Embryonic facial prominence (tissue), 1 donor: ENCODE data around the gene MCTP2.

Experiments
- DNase-seq: peaks from one replicate; pipeline ENCODE4 v3.0.0-alpha.2; 2016; ENCODE audit errors: extremely low spot score

Gene MCTP2

DNA sequence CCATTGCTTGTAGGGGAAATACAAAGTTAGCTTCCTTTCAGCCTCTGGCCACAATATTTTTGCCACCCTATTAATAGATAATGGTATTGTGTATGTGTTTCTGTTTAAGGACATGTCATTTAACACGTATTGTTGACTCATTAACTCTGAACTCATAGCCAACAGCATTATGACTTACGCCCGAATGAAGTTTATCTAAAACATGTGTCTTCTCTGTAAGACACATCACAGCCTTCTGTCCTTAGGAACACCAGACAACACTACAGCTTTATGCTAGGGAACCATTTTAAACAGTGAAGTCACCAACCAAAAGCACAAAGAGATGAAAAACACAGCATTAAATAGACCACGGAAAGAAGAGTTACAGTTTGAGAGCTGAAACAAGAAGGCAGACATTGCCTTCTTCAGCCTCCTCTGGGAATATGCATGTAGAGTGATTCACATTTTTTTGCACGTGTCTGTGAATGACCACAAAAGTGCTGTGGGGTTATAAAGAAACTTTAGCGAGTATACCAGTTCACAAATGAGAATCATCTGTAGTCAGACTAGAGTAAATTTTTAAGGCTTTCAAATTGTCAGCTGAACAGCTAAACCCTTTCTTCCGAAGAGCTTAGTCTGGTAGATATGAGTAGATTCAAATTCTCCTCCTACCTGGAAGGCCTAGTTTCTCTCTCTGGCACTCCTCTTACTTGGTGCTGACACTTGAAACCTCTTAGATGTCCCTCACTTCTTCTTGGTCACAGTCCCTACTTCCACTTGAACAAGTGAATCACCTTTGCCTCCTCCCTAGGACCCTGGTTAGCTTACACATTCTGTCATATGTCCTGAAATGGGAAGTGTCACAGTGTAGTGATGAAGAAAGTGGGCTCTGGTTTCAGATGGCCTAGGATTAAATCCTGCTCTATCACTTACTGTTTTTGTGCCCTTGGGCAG is 32.2 kb downstream of the MCTP2 start:
- DNase-seq: no peak

DNA sequence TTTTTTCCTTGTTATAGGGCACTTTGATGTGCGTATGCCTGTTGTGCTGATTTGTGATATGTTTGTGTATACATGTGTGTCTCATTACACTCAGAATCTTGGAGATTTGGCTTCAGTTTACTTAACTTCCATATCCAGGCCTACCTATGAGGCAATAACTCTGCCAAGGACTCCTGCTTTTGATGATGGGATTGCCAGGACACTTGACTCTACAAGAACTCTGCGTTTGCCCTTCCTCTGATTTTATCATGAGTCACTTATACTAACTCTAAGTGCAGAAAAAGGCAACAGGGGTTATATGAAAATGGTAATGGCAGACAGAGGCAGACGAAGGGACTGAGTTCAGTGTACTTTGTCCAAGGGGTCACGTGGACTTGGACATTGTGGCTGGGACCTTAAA is 33.6 kb downstream of the MCTP2 start:
- DNase-seq: no peak

DNA sequence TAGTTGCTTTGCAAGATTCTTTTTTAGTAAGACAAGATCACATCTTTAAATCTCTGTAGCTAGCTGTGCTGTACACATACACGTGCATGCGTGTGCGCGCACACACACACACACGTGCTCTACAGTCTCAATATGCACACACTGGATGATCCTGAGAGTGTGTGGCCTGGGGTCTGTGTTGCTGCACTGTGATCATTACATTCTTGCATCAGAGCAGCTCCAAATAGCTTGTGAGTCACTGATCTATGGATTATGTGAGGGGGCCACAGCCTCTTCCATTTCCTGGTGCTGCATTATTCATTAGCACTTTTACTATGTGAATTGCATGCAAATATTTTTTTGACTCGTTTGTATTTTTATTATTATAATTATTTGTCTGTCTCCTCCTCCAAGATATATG is 34.6 kb downstream of the MCTP2 start:
- no peak for DNase-seq

DNA sequence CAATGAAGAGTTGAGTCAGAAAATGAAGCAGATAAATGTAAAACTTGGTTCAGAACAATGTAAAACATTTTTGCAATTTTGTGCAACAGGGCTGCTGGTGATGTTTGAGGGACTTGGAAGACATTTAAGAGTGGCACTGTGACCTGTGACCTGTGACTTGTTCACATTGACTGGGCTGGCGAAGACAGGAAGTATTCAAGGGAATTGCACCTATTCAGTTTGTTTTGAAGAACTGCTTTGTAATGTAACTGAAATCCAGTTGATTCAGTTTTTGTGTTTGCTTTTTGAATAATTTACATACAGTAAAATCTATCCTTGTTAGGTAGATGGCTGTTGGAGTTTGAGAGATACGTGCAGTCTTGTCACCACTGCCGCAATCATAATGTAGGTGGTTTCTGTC is 35.4 kb downstream of the MCTP2 start:
- no peak for DNase-seq

DNA sequence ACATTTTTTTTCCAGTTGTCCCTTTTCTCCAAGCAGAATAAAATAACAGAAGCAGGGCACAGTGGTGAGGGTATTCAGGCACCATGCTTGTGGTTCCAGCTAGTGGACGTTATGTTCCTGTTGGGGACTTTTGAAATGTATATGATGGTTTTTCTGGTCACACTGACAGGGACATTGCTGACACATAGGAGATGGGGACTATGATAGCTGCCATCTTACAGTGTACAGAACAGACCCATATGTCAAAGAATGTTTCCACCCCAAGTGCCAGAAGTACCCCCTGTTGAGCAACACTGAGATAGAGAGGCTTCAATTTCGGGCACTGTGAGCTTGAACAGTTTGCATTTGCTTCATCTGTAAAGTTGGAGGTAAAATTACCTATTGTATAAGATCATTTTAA is 38.6 kb downstream of the MCTP2 start:
- DNase-seq: no peak

DNA sequence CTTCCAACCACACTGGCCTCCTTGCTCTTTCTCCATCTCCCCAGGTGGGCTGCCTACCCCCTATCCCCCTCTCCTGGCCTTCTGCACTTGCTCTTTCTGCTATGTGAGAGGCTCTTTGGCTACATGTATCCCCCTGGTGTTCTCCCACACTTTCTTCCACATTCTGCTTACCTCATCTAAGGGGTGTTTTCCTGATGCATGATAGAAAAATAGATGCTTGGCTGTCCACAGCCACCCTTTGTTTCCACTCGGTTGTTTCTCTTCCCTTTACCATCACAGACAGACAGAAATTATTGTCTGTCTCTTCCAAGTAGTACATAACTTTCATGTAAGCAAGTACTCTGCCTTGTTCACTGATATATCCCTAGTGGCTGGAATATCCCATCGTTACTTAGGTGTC is 39.2 kb downstream of the MCTP2 start:
- no peak for DNase-seq

DNA sequence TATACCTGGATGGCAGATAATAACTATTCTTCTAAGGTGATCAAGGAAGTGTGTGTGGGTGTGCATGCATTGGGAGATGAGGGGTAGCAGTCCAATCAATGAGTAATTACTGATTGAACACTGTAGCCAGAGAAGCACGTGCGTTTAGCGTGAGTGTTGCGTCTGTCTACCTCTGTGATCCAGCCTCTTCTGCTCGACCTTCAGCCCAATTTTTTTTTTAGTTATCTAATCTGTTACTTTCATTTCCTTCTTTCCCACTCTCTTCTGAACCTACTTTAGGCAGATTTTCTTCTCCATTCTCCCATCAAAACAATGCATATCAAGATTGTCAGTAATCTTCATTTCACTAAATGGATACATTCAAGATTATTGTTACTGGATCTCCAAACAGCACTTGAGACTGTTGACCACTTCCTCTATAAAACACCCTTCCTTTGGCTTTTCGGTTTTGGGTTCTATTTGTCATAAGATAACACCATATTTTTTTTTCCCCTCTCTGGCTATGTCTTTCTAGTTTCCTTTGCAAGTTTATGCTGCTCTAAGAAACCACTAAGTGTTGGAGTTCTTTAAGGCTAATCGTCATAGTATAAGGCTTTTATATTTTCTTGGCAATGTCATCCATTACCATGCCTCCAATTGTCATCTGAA is 41.0 kb downstream of the MCTP2 start:
- no peak for DNase-seq

DNA sequence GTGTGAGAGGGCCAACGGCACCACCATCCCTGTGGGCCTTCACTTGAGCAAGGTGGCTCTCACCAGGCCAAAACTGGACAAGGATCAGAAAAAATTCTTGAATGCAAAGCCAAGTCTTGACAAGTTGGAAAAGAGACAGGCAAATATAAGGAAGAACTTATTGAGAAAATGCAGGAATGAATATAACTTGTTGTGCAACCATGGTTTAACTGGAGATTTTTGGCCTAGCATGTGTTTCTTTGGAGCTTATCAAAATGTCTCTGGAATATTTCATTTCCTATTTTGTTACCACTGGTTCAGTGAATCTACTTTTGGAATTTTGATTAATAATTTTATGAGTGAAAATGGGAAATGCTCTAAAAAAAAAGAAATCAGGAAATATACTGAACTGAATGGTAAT is 42.5 kb downstream of the MCTP2 start:
- DNase-seq: no peak

DNA sequence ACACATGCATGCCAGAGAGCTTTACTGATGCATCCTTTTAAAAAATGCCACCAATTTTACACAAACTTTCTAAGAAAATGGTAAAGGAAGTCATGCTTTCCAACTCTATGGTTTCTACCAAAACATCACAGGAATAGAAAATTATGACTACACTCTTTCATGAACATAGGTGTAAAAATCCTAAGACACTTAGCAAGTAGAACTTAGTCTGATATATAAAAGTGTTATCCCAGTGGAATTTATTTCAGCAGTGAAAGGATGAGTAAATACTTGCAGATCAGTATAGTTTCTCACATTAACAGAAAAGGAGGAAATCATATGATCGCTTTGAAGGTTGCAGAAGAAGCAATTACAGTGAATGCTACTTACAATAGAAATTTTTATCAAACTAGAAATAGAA is 43.4 kb downstream of the MCTP2 start:
- no peak for DNase-seq

DNA sequence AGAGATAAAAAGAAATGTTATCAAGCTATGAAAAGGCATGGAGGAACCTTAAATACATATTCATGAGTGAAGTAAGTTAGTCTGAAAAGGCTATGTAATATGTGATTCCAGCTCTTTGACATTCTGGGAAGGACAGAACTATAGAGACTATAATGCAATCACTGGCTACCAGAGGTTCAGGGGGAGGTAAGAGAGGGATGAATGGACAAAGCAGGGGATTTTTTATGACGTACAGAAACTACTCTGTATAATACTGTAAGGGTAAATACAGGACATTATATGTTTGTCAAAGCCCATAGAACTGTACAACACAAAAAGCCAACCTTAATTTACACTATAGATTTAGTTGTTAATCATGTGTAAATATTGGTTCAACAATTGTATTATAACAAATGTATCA is 46.1 kb downstream of the MCTP2 start:
- no peak for DNase-seq

DNA sequence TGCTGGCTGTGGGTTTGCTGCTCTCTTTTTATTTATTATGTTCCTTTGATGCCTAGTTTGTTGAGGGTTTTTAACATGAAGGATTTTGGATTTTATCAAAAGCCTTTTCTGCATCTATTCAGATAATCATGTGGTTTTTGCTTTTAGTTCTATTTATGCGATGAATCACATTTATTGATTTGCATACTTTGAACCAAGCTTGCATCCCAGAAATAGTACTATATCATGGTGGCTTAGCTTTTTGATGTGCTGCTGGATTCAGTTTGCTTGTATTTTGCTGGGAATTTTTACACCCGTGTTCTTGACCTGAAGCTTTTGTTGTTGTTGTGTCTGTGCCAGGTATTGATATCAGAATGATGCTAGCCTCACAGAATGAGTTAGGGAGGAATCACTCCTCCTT is 48.4 kb downstream of the MCTP2 start:
- no peak for DNase-seq

DNA sequence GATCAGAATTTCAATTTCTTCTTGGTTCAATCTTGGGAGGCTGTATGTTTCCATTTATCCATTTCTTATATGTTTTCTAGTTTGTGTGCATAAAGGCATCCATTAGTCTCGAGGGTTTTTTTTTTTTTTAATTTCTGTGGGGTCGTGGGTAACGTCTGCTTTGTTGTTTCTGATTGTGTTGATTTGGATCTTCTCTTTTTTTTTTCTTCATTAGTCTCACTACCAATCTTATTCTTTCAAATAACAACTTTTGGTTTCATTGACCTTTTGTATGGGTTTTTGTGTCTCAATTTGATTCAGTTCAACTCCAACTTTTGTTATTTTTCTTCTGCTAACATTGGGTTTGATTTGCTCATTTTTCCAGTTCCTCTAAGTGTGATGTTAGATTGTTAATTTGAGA is 48.9 kb downstream of the MCTP2 start:
- no peak for DNase-seq

DNA sequence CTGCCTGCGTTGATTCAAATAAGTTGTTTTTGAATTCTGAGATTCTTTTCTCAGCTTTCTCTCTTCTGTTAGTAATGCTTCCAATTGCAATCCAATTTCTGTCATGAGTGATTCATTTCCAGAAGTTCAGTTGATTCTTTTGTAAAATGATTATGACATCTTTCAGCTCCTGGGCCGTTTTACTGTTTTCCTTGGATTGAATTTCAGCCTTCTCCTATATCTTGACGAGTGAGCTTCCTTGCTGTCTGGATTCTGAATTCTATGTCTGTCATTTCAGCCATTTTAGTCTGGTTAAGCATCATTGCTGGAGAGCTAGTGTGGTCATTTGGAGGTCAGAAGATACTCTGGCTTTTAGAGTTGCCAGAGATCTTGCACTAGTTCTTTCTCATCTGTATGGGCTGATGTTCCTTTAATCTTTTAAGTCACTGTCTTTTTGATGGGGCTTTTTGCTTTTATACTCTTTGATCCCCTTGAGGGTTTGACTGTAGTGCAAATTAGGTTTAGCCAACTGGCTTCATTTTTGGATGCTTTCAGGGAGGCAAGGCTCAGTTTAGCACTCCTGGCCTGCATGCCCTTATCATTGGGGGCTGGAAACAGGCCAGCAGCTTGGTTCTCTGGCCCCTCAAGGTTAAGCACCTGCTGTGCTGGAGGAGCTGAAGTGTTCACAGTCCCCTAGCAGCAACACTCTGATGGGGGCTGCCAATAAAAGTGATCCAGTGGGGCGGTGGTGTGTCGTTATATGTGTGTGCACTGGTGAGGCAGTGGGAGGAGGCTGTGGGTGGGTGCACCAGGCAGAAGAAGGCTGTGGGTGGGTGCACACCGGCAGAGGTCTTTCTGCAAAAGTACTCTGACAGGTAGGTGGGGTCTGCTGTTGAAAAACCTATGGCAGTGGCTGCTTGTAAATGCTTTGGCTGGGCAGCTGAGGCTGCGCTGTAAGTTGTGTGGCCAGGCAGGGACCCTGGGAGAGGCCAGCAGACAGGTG is 51.2 kb downstream of the MCTP2 start:
- no peak for DNase-seq

DNA sequence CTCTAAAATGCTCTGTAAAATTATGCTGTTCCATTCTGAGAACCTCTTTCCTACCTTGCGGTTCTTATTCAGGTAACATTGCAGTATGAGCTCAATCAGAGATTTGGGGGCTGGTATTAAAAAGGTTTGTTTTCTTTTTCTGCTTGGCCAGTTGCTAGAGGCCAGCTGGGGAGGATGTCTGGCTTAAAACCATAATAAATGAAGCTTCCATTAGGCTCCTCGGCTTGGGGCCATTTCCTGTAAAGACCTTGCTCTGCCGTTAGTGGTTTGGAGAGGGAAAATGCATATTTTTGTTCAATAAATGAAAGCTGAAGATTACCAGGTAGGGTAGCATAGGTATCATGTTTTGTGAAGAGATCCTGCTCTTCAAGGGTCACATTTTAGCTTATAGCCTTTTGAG is 55.2 kb downstream of the MCTP2 start:
- DNase-seq: no peak

DNA sequence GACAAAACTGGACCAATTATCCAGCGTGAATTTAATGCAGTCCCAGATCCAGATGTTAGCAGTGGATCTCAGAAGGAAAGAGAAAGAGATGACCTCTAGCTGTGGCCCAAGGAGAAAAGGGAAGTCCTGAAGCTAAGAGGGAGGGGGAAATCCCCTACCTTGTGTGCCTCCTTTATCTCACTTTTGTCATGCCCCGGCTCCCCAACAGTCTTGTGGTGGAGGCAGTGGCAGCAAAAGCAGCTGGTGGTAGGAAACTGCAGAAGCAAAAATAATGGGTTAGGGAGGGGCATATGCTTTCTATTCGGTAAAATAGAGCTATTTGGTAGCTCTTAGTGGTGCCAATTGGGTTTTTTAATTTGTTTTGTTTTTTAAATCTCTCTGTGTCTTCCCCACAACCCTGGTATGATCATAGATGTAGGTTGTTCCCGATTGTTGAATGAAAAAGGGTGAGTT is 56.5 kb downstream of the MCTP2 start:
- DNase-seq: no peak

DNA sequence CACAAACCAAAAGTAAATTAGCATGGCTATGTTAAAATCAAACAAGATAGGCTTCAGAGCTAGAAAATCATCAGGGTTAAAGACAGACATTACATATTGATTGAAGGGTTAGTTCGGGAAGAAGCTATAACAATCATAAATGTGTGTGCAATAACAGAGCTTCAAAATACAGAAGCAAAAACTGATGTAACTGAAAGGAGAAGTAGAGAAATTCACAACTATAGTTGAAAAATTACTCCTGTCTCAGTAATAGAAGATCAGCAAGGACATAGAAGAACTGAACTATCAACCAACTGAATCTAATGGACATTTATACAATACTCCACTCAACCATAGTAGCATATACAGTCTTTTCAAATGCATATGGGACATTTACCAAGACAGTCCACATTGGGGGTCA is 59.4 kb downstream of the MCTP2 start:
- no peak for DNase-seq

DNA sequence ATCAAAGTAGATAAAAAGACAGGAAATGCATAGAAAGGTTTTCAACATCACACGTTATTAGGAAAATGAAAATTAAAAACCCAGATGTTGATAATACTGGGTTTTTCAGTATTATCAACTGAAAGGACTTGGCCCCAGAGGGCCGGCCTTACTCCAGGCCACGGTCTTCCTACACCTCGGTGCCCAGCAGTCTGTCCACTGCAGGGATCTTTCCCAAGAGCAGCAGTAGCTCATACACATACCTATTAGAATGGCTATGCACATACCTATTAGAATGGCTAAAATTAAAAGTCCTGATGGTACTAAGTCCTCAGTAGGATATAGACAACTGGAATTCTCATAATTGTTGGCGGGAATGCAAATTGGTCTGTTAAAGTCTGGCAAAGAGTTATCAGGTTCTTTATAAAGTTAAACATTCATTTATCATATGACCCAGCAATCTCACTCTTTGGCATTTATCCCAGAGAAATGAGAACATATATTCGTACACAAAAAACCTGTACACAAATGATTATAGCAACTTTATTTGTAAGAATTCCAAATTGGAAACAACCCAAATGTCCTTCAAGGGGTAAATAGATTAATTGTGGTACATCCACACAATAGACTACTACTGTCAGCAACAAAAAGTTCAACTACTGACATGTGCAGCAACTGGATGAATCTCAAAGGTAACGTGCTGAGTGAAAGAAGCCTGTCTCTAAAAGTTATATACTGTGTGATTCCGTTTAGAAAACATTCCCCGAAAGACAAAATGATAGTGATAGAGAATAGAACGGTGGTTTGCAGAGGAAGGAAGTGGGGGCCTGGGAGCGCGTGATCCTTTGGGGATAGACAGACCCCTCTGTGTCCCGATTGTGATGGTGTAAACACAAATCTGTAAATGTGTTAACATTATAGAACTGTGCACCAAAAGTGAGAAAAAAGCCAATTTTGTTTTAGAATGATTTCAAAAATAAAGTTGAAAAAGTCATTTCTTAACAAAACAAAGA is 62.3 kb downstream of the MCTP2 start:
- no peak for DNase-seq

DNA sequence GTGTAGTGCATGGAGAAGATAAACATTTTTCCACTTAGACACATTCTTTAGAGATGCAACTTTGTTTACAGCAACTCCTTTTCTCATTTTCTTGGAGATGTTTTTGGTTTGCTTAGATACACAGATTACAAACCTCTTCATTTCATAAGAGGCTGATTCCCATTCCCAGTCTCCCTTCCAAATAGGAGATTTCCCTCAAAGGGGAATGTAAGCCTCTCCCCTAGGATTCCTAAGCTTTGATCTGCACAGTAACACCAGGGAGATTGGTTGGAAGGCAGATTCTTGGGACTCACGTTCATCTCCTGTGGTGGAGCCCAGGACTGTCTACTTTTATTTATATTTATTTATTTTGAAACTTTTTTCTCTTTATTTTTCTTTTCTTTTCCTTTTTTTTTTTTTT is 63.2 kb downstream of the MCTP2 start:
- DNase-seq: no peak

DNA sequence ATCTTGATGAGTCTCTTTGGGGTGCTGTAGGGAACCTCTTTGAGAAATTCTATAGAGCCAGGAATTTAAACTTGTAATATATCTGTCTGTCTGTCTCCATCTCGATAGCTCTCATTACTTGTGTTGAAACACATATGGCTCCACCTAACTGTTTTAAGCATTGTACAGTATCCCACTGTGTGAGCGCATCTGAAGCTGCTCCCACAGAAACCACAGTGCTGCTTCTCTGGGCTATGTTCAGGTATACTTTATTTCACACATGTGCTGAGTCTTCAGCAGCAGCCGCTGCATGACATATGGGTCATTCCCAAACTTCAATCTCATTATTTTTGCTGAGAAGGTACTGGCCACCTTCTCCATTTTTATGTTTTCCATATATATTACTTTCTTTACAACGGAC is 63.9 kb downstream of the MCTP2 start:
- DNase-seq: no peak

DNA sequence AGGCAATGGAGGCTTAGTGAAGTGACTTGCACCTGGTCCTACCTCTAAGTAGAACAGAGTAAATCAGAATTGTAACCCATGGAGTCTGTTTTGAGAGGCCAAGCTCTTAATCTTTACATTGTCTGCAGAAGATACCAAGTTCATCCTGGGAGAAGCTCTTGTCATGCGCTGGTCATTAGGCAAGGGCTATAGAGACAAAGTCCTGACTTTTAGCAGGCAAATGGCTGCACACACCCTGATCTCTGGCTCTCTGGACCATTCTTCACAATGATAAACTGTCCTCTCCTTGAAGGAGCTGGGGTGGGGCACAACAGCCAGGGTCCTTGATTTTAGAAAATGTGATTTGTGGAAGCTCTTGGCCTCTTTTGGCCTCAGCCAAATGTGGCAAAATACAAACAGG is 65.4 kb downstream of the MCTP2 start:
- DNase-seq: no peak

DNA sequence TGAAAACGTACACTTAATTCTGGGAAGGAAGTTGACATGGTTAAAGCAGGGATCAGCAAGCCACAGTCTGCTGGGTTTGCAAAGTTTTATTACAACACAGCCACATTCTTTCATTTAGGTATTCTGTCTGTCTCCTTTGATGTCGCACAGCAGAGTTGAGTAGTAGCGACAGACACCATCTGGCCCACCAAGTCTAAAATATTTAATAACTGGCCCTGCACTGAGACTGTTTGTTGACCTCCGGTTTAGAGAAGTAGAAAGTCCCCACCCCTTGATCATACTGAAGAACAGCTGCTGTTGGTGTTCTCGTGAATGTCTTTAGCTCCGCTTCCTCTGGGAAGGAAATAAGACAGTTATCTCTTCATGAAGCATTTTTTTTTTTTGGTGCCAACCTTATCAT is 66.2 kb downstream of the MCTP2 start:
- no peak for DNase-seq
